Lower leg skin (tissue), 3 donors: ENCODE measurements around the gene STX11.

Experiments used
- CTCF ChIP-seq, 3 donors: fragments of 450-650 bp; IDR thresholded peaks; one replicate each; pipeline ENCODE4 v1.5.1; 2016; ENCODE audit warnings: antibody characterized with exemption in 3 of 3, mild to moderate bottlenecking in 3 of 3, moderate library complexity in 2 of 3
- POLR2A ChIP-seq, 2 donors: fragments of 450-650 bp; IDR thresholded peaks; one replicate each; pipeline ENCODE4 v1.6.1; 2016 to 2017; ENCODE audit warnings: antibody characterized with exemption in 2 of 2, mild to moderate bottlenecking in 1 of 2, moderate library complexity in 1 of 2

- TF ChIP-seq CTCF (IDR thresholded peaks at IDR 0.05) (no peak), POLR2A (IDR thresholded peaks at IDR 0.05) (no peak)
Observed at GRCh38 chr6:144159223-144159622, 8.9 kb downstream of the STX11 start.
